IMR-90 (cell line): ENCODE results near the gene WDR47. TPM values are rescaled to one million over a fixed set of nuclear protein-coding genes. Genes with fewer than 3 reads are reported as not detected.
A peak's percentile ranks its signal among the peaks of the same experiment; 100 is the strongest.

Experiments used
- ATAC-seq: fragments of 200-7000 bp; cut with Tn5 transposase; 2 replicates; pipeline ENCODE4 v1.9.1; 2020; ENCODE audit warnings: low read depth, mild to moderate bottlenecking, moderate library complexity
- BruUV-seq: library from RNA; stranded (reverse); fragments of 400-500 nt; replicated peaks from 2 replicates; lab custom pipeline; 2021; lab: Mats Ljungman, UMichigan
- CTCF ChIA-PET: fragments of 300-600 bp; formaldehyde crosslinking; extraction: SDS; loops from one replicate; lab custom pipeline; 2021; ENCODE audit warnings: antibody characterized with exemption; lab: Yijun Ruan, JAX
- POLR2A ChIA-PET: fragments of 300-600 bp; sonication (Branson Sonifier 250); formaldehyde crosslinking; loops from one replicate; lab custom pipeline; 2022; ENCODE audit warnings: antibody characterized with exemption; ENCODE audit not compliant: unreplicated experiment; lab: Charles Lee
- DNase-seq: peaks from one replicate; pipeline ENCODE4 v3.0.0; 2013
- H2AFZ ChIP-seq: replicated peaks from 2 replicates; pipeline ENCODE3; 2013; ENCODE audit warnings: low read length, mild to moderate bottlenecking; ENCODE audit not compliant: poor library complexity
- H2AK5ac ChIP-seq: 2 replicates; pipeline ENCODE4 v1.6.1; 2013; ENCODE audit warnings: low read depth, low read length, inconsistent platforms
- H2AK9ac ChIP-seq: replicated peaks from 2 replicates; pipeline ENCODE3; 2013; ENCODE audit warnings: mild to moderate bottlenecking, low read depth, low read length, moderate library complexity; ENCODE audit not compliant: poor library complexity
- H2BK120ac ChIP-seq: 2 replicates; pipeline ENCODE4 v1.6.1; 2013; ENCODE audit warnings: low read depth, low read length, inconsistent platforms
- H2BK15ac ChIP-seq: 3 replicates; pipeline ENCODE4 v1.6.1; 2013; ENCODE audit warnings: low read depth, low read length, inconsistent platforms
- H2BK20ac ChIP-seq: 2 replicates; pipeline ENCODE4 v1.6.1; 2013; ENCODE audit warnings: low read depth, mild to moderate bottlenecking, inconsistent platforms, low read length, moderate library complexity
- H2BK5ac ChIP-seq: 2 replicates; pipeline ENCODE4 v1.6.1; 2013; ENCODE audit warnings: mild to moderate bottlenecking, low read depth, low read length, inconsistent platforms; ENCODE audit not compliant: poor library complexity, severe bottlenecking
- H3K14ac ChIP-seq: replicated peaks from 2 replicates; pipeline ENCODE4 v1.6.1; 2013; ENCODE audit warnings: low read depth, low read length, inconsistent platforms
- H3K18ac ChIP-seq: 2 replicates; pipeline ENCODE4 v1.6.1; 2013; ENCODE audit warnings: low read depth, low read length, control low read depth
- H3K23ac ChIP-seq: 2 replicates; pipeline ENCODE4 v1.6.1; 2013; ENCODE audit warnings: low read depth, low read length, inconsistent platforms
- H3K27ac ChIP-seq: 2 replicates; pipeline ENCODE4 v1.5.1; 2013; ENCODE audit warnings: mild to moderate bottlenecking, control low read depth, low read length; ENCODE audit not compliant: insufficient read depth
- H3K27me3 ChIP-seq: 2 replicates; pipeline ENCODE4 v1.6.1; 2013; ENCODE audit warnings: low read length; ENCODE audit not compliant: control insufficient read depth, insufficient read depth
- H3K36me3 ChIP-seq: 2 replicates; pipeline ENCODE4 v1.6.1; 2013; ENCODE audit warnings: low read length, mixed read lengths; ENCODE audit not compliant: control insufficient read depth, insufficient read depth
- H3K4ac ChIP-seq: 2 replicates; pipeline ENCODE4 v1.6.1; 2013; ENCODE audit warnings: low read depth, low read length, inconsistent platforms
- H3K4me1 ChIP-seq: 2 replicates; pipeline ENCODE4 v1.6.1; 2013; ENCODE audit warnings: low read length, mixed read lengths; ENCODE audit not compliant: control insufficient read depth, insufficient read depth
- H3K4me2 ChIP-seq: 2 replicates; pipeline ENCODE4 v1.6.1; 2013; ENCODE audit warnings: low read depth, mild to moderate bottlenecking, control low read depth, low read length, moderate library complexity
- H3K4me3 ChIP-seq: 2 replicates; pipeline ENCODE4 v1.5.1; 2013; ENCODE audit warnings: low read depth, mild to moderate bottlenecking, control low read depth, low read length, moderate library complexity; ENCODE audit not compliant: insufficient read depth
- H3K56ac ChIP-seq: 2 replicates; pipeline ENCODE4 v1.6.1; 2013; ENCODE audit warnings: low read length, inconsistent platforms; ENCODE audit not compliant: insufficient read depth; ENCODE audit errors: extremely low read depth
- H3K79me1 ChIP-seq, 2 experiments: 2 replicates each; pipeline ENCODE4 v1.6.1; 2013; ENCODE audit warnings: low read length in 2 of 2, inconsistent platforms in 1 of 2, low read depth in 1 of 2
- H3K9ac ChIP-seq: 2 replicates; pipeline ENCODE4 v1.6.1; 2013; ENCODE audit warnings: low read depth, low read length, control low read depth
- H3K9me1 ChIP-seq: 2 replicates; pipeline ENCODE4 v1.6.1; 2013; ENCODE audit warnings: low read length, inconsistent platforms; ENCODE audit not compliant: insufficient read depth
- H3K9me3 ChIP-seq: 2 replicates; pipeline ENCODE4 v1.6.1; 2013; ENCODE audit warnings: low read length; ENCODE audit not compliant: control insufficient read depth, insufficient read depth
- H4K20me1 ChIP-seq: 2 replicates; pipeline ENCODE4 v1.6.1; 2013; ENCODE audit warnings: low read length, inconsistent platforms; ENCODE audit not compliant: insufficient read depth
- H4K5ac ChIP-seq: 2 replicates; pipeline ENCODE4 v1.6.1; 2013; ENCODE audit warnings: mild to moderate bottlenecking, low read depth, low read length, control low read depth
- H4K8ac ChIP-seq, 2 experiments: 2 replicates each; pipeline ENCODE4 v1.6.1; 2013; ENCODE audit warnings: low read depth in 2 of 2, low read length in 2 of 2, control low read depth in 1 of 2, inconsistent platforms in 1 of 2
- H4K91ac ChIP-seq: 2 replicates; pipeline ENCODE4 v1.6.1; 2013; ENCODE audit warnings: low read depth, low read length, inconsistent platforms; ENCODE audit not compliant: insufficient read depth
- BHLHE40 ChIP-seq: fragments of 150-350 bp; IDR thresholded peaks from 2 replicates; pipeline ENCODE4 v1.6.1; 2016; ENCODE audit warnings: mild to moderate bottlenecking, low read depth, low read length
- CEBPB ChIP-seq: IDR thresholded peaks from 2 replicates; pipeline ENCODE4 v1.6.1; 2012; ENCODE audit warnings: low read depth, low read length, improper control_type of control experiment
- CHD1 ChIP-seq: IDR thresholded peaks from 2 replicates; pipeline ENCODE4 v1.6.1; 2012; ENCODE audit warnings: low read depth, low read length, improper control_type of control experiment
- FOS ChIP-seq: fragments of 150-350 bp; IDR thresholded peaks from 2 replicates; pipeline ENCODE4 v1.6.1; 2016; ENCODE audit warnings: low read depth, low read length
- MAFK ChIP-seq: IDR thresholded peaks from 2 replicates; pipeline ENCODE4 v1.6.1; 2012; ENCODE audit warnings: low read depth, low read length, improper control_type of control experiment
- MAZ ChIP-seq: IDR thresholded peaks from 2 replicates; pipeline ENCODE4 v1.6.1; 2012; ENCODE audit warnings: low read depth, mild to moderate bottlenecking, low read length, improper control_type of control experiment, moderate library complexity, borderline replicate concordance
- MXI1 ChIP-seq: IDR thresholded peaks from 2 replicates; pipeline ENCODE4 v1.6.1; 2012; ENCODE audit warnings: low read depth, mild to moderate bottlenecking, low read length, moderate library complexity, borderline replicate concordance
- NFE2L2 ChIP-seq: fragments of 150-350 bp; IDR thresholded peaks from 2 replicates; pipeline ENCODE4 v1.6.1; 2016; ENCODE audit warnings: low read depth, mild to moderate bottlenecking, low read length
- POLR2A ChIP-seq: IDR thresholded peaks from 2 replicates; pipeline ENCODE4 v1.6.1; 2012; ENCODE audit warnings: mild to moderate bottlenecking, low read depth, low read length
- RAD21 ChIP-seq: IDR thresholded peaks from 2 replicates; pipeline ENCODE4 v1.6.1; 2012; ENCODE audit warnings: low read length, improper control_type of control experiment
- RCOR1 ChIP-seq: IDR thresholded peaks from 2 replicates; pipeline ENCODE4 v1.6.1; 2012; ENCODE audit warnings: mild to moderate bottlenecking, low read length, improper control_type of control experiment; ENCODE audit not compliant: insufficient replicate concordance
- RFX5 ChIP-seq: IDR thresholded peaks from 2 replicates; pipeline ENCODE4 v1.8.0; 2012; ENCODE audit warnings: low read depth, mild to moderate bottlenecking, low read length, moderate library complexity
- SMC3 ChIP-seq: fragments of 150-350 bp; IDR thresholded peaks from 2 replicates; pipeline ENCODE4 v1.6.1; 2016; ENCODE audit warnings: low read depth, mild to moderate bottlenecking, antibody characterized with exemption, low read length, moderate library complexity
- WGBS, 2 experiments: methylation state at CpG; one replicate each; pipeline versions ENCODE4 v1.1.5 to v1.1.7; 2013; ENCODE audit warnings: missing lambda C conversion rate in 2 of 2; ENCODE audit not compliant: insufficient read length in 1 of 2; ENCODE audit errors: extremely low coverage in 2 of 2; 5-methylcytosine and 5-hydroxymethylcytosine counted together
- dilution Hi-C: fragments of 300-500 bp; cut with HindIII; formaldehyde crosslinking; loops from one replicate; pipeline ENCODE4 v1.14.3; 2018; ENCODE audit warnings: low sequenced_read_pairs; ENCODE audit not compliant: unreplicated experiment
- in situ Hi-C: fragments of 300-500 bp; cut with MboI; formaldehyde crosslinking; loops from 3 replicates; pipeline ENCODE4 v1.14.3; 2019; ENCODE audit warnings: low sequenced_read_pairs, inconsistent platforms, mixed read lengths
- intact Hi-C: fragments of 100-400 bp; cut with micrococcal nuclease; formaldehyde crosslinking; loops from 2 replicates; pipeline ENCODE4 v1.10.0; 2022
- polyA plus RNA-seq, 3 experiments: library from polyadenylated mRNA; depleted of rRNA; stranded (reverse); fragments of >200 nt; gene quantifications; 2 replicates each; pipeline ENCODE4 v1.2.3, GENCODE V29; 2012; ENCODE audit warnings: low replicate concordance in 1 of 3
- total RNA-seq: library from RNA; depleted of rRNA; stranded (reverse); fragments of >200 nt; gene quantifications from 2 replicates; pipeline ENCODE4 v1.2.3, GENCODE V29; 2012
- TF ChIP-seq, protein P1 (sequence below): fragments of 150-350 bp; IDR thresholded peaks from 2 replicates; pipeline ENCODE4 v1.6.1; 2017; ENCODE audit warnings: mild to moderate bottlenecking, antibody characterized with exemption, low read length, low read depth
- TF ChIP-seq, protein P2 (sequence below): fragments of 150-350 bp; IDR thresholded peaks from 2 replicates; pipeline ENCODE4 v1.6.1; 2016; ENCODE audit warnings: low read depth, mild to moderate bottlenecking, low read length, moderate library complexity, borderline replicate concordance
- TF ChIP-seq, protein P3 (sequence below): conservative IDR thresholded peaks from 2 replicates; pipeline ENCODE4 v1.5.1; 2012; ENCODE audit warnings: mild to moderate bottlenecking, low read depth, low read length, improper control_type of control experiment

The WDR47 gene
- total and polyA plus RNA-seq, 2 of the 4 experiments (the other 2 are of a cell fraction), result 8.2 to 17.4 TPM

DNA sequence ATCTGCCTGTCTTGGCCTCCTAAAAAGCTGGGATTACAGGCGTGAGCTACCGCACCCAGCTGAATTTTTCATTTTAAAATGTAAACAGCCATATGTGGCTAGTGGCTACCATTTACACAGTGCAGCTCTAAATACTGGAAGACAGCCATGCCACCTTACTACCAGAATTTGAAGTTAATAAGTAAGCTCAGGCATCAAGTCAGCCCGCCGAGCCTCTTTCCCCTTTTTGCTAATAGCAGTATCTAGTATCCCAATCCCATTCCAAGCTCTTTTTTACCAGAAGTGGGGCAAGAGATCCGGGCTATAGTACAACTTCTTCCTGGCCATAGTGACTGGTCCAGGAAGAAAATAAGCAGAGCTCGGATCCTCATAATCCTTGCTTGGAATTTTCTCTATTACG lies 18.8 kb upstream of the WDR47 start:
- Histone ChIP-seq H3K18ac (no peak overlapping the region), H3K4ac (no peak overlapping the region), H2AK9ac (no peak overlapping the region), H2BK20ac (no peak overlapping the region), H3K79me1 (peaks cover 3 to 6% of the 10 kb centered on the region in 2 experiments; a peak in 3 of 4 replicates), H3K23ac (no peak overlapping the region), H3K36me3 (peaks cover 11% of the 10 kb centered on the region), H3K14ac (no peak overlapping the region), H2BK5ac (no peak overlapping the region), H3K27me3 (no peaks in the 10 kb centered on the region), H4K20me1 (no peaks in the 10 kb centered on the region), H3K4me1 (no peaks in the 10 kb centered on the region), H2BK15ac (no peak overlapping the region), H3K4me3 (no peak overlapping the region), H4K8ac (no peak overlapping the region), H3K9me1 (no peaks in the 10 kb centered on the region), H4K5ac (no peak overlapping the region), H3K56ac (no peak overlapping the region), H3K9ac (no peak overlapping the region), H3K27ac (no peak overlapping the region), H2AK5ac (no peak overlapping the region), H3K9me3 (no peaks in the 10 kb centered on the region), H2AFZ (no peak overlapping the region), H3K4me2 (no peak overlapping the region), H4K91ac (no peak overlapping the region), H2BK120ac (no peak overlapping the region)
- POLR2A ChIA-PET, result interaction anchor here (0.5 kb wide), 1 partner anchor 11 kb away, joined by 3 read pairs; no protein-coding TSS in a partner anchor
- in situ Hi-C loops, result no loop called here
- intact Hi-C loops, result no loop called here
- no TSS peak for BruUV-seq
- dilution Hi-C loops, result no loop called here
- TF ChIP-seq FOS (no peak), NFE2L2 (no peak), MXI1 (no peak), POLR2A (no peak), RAD21 (no peak), MAFK (no peak), CHD1 (no peak), CEBPB (no peak), RCOR1 (no peak), BHLHE40 (no peak), RFX5 (no peak), SMC3 (no peak), MAZ (no peak)
- TF ChIP-seq, protein P1, sequence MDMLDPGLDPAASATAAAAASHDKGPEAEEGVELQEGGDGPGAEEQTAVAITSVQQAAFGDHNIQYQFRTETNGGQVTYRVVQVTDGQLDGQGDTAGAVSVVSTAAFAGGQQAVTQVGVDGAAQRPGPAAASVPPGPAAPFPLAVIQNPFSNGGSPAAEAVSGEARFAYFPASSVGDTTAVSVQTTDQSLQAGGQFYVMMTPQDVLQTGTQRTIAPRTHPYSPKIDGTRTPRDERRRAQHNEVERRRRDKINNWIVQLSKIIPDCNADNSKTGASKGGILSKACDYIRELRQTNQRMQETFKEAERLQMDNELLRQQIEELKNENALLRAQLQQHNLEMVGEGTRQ, result no peak
- TF ChIP-seq, protein P2, sequence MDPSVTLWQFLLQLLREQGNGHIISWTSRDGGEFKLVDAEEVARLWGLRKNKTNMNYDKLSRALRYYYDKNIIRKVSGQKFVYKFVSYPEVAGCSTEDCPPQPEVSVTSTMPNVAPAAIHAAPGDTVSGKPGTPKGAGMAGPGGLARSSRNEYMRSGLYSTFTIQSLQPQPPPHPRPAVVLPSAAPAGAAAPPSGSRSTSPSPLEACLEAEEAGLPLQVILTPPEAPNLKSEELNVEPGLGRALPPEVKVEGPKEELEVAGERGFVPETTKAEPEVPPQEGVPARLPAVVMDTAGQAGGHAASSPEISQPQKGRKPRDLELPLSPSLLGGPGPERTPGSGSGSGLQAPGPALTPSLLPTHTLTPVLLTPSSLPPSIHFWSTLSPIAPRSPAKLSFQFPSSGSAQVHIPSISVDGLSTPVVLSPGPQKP, result no peak
- TF ChIP-seq, protein P3, sequence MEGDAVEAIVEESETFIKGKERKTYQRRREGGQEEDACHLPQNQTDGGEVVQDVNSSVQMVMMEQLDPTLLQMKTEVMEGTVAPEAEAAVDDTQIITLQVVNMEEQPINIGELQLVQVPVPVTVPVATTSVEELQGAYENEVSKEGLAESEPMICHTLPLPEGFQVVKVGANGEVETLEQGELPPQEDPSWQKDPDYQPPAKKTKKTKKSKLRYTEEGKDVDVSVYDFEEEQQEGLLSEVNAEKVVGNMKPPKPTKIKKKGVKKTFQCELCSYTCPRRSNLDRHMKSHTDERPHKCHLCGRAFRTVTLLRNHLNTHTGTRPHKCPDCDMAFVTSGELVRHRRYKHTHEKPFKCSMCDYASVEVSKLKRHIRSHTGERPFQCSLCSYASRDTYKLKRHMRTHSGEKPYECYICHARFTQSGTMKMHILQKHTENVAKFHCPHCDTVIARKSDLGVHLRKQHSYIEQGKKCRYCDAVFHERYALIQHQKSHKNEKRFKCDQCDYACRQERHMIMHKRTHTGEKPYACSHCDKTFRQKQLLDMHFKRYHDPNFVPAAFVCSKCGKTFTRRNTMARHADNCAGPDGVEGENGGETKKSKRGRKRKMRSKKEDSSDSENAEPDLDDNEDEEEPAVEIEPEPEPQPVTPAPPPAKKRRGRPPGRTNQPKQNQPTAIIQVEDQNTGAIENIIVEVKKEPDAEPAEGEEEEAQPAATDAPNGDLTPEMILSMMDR, result no peak
- no peak for DNase-seq
- ATAC-seq, result 0 out of 2 replicates have a peak, but pooled peaks have one; percentile 11
- CTCF ChIA-PET, result no interaction called here
- 93% methylated on average over 2 of the region's 7 CpGs; no CpG with 5 or more reads in 1 of the 2 experiments for WGBS, 2 experiments
